H9 (cell line): ENCODE data around the gene ARHGAP26. TPM values are rescaled to one million over a fixed set of nuclear protein-coding genes. Genes with fewer than 3 reads are reported as not detected.

Experiments
- DNase-seq: peaks from one replicate; pipeline ENCODE4 v3.0.0-alpha.2; 2017
- H2AFZ ChIP-seq: one replicate; pipeline ENCODE4 v1.6.1; 2013; ENCODE audit warnings: mild to moderate bottlenecking, low read length, control low read depth, moderate library complexity
- H2AK5ac ChIP-seq: 2 replicates; pipeline ENCODE4 v1.6.1; 2013; ENCODE audit warnings: low read length, control low read depth, mixed read lengths; ENCODE audit not compliant: insufficient read length
- H2BK120ac ChIP-seq: one replicate; pipeline ENCODE4 v1.6.1; 2013; ENCODE audit warnings: low read depth, mild to moderate bottlenecking, low read length, control low read depth, inconsistent platforms; ENCODE audit not compliant: poor library complexity, severe bottlenecking
- H2BK12ac ChIP-seq: 2 replicates; pipeline ENCODE4 v1.6.1; 2013; ENCODE audit warnings: low read length, control low read depth, mixed read lengths, low read depth; ENCODE audit not compliant: insufficient read length
- H2BK15ac ChIP-seq: 2 replicates; pipeline ENCODE4 v1.6.1; 2013; ENCODE audit warnings: low read depth, low read length, control low read depth
- H2BK20ac ChIP-seq: one replicate; pipeline ENCODE4 v1.6.1; 2013; ENCODE audit warnings: low read depth, mild to moderate bottlenecking, low read length, control low read depth, inconsistent platforms; ENCODE audit not compliant: poor library complexity, severe bottlenecking
- H2BK5ac ChIP-seq: 2 replicates; pipeline ENCODE4 v1.6.1; 2013; ENCODE audit warnings: low read length, control low read depth, mixed read lengths; ENCODE audit not compliant: insufficient read length
- H3K14ac ChIP-seq: 2 replicates; pipeline ENCODE4 v1.6.1; 2013; ENCODE audit warnings: low read length, control low read depth; ENCODE audit not compliant: insufficient read depth
- H3K18ac ChIP-seq: 2 replicates; pipeline ENCODE4 v1.6.1; 2013; ENCODE audit warnings: low read depth, mild to moderate bottlenecking, mixed read lengths, low read length, control low read depth; ENCODE audit not compliant: insufficient read length
- H3K23ac ChIP-seq: 2 replicates; pipeline ENCODE4 v1.6.1; 2013; ENCODE audit warnings: low read length, control low read depth, mixed read lengths, low read depth; ENCODE audit not compliant: insufficient read length
- H3K23me2 ChIP-seq: 2 replicates; pipeline ENCODE4 v1.6.1; 2013; ENCODE audit warnings: low read depth, mild to moderate bottlenecking, mixed read lengths, low read length, control low read depth; ENCODE audit not compliant: insufficient read length, poor library complexity, severe bottlenecking
- H3K27ac ChIP-seq: 2 replicates; pipeline ENCODE4 v1.5.1; 2013; ENCODE audit warnings: low read length, control low read depth, mixed read lengths, low read depth; ENCODE audit not compliant: insufficient read length
- H3K27me3 ChIP-seq: 2 replicates; pipeline ENCODE4 v1.6.1; 2013; ENCODE audit warnings: low read length, control low read depth, inconsistent platforms; ENCODE audit not compliant: insufficient read depth
- H3K4ac ChIP-seq: 2 replicates; pipeline ENCODE4 v1.6.1; 2013; ENCODE audit warnings: low read depth, mild to moderate bottlenecking, control low read depth, inconsistent platforms, low read length, moderate library complexity
- H3K4me1 ChIP-seq: 2 replicates; pipeline ENCODE4 v1.6.1; 2013; ENCODE audit warnings: low read length, control low read depth, inconsistent platforms; ENCODE audit not compliant: insufficient read depth
- H3K4me2 ChIP-seq: 2 replicates; pipeline ENCODE4 v1.6.1; 2013; ENCODE audit warnings: low read length, control low read depth, mixed read lengths; ENCODE audit not compliant: insufficient read length, insufficient read depth
- H3K56ac ChIP-seq: 2 replicates; pipeline ENCODE4 v1.6.1; 2013; ENCODE audit warnings: low read depth, mild to moderate bottlenecking, mixed read lengths, low read length, control low read depth; ENCODE audit not compliant: insufficient read length
- H3K79me1 ChIP-seq: 2 replicates; pipeline ENCODE4 v1.6.1; 2013; ENCODE audit warnings: low read depth, mild to moderate bottlenecking, moderate library complexity, low read length, control low read depth, inconsistent platforms; ENCODE audit not compliant: insufficient read depth, poor library complexity, severe bottlenecking
- H3K79me2 ChIP-seq: 2 replicates; pipeline ENCODE4 v1.6.1; 2013; ENCODE audit warnings: low read length, control low read depth, inconsistent platforms; ENCODE audit not compliant: insufficient read depth
- H3K9ac ChIP-seq: 2 replicates; pipeline ENCODE4 v1.6.1; 2013; ENCODE audit warnings: low read length, control low read depth, mixed read lengths; ENCODE audit not compliant: insufficient read length; ENCODE audit errors: extremely low read depth
- H3K9me3 ChIP-seq: one replicate; pipeline ENCODE4 v1.6.1; 2013; ENCODE audit warnings: low read depth, low read length, inconsistent platforms; ENCODE audit not compliant: control insufficient read depth
- H3T11ph ChIP-seq: one replicate; pipeline ENCODE4 v1.6.1; 2013; ENCODE audit warnings: mild to moderate bottlenecking, low read length, control low read depth, inconsistent platforms
- H4K20me1 ChIP-seq: one replicate; pipeline ENCODE4 v1.6.1; 2013; ENCODE audit not compliant: control insufficient read depth, insufficient read length, insufficient read depth
- H4K5ac ChIP-seq: 2 replicates; pipeline ENCODE4 v1.6.1; 2013; ENCODE audit warnings: low read depth, mild to moderate bottlenecking, mixed read lengths, low read length, control low read depth; ENCODE audit not compliant: insufficient read length
- H4K8ac ChIP-seq: replicated peaks from 2 replicates; pipeline ENCODE4 v1.6.1; 2013; ENCODE audit warnings: low read length, control low read depth, mixed read lengths, low read depth; ENCODE audit not compliant: insufficient read length
- H4K91ac ChIP-seq: 2 replicates; pipeline ENCODE4 v1.6.1; 2013; ENCODE audit warnings: low read depth, mild to moderate bottlenecking, moderate library complexity, mixed read lengths, low read length, control low read depth; ENCODE audit not compliant: insufficient read length
- H3K27ac Mint-ChIP-seq, 3 experiments: 2 replicates in 2 of 3; 3 replicates in 1 of 3; pipeline ENCODE4 v1.8.0; 2020 to 2021; ENCODE audit warnings: mixed read lengths in 3 of 3, mild to moderate bottlenecking in 1 of 3, moderate library complexity in 1 of 3
- H3K27me3 Mint-ChIP-seq: 2 replicates; pipeline ENCODE4 v1.8.0; 2021; ENCODE audit warnings: low read depth, mild to moderate bottlenecking, moderate library complexity, mixed read lengths
- H3K36me3 Mint-ChIP-seq, 3 experiments: 2 replicates in 2 of 3; 3 replicates in 1 of 3; pipeline ENCODE4 v1.8.0; 2020 to 2021; ENCODE audit warnings: low read depth in 3 of 3, mixed read lengths in 3 of 3; ENCODE audit not compliant: insufficient read depth in 1 of 3
- H3K4me1 Mint-ChIP-seq, 2 experiments: 2 replicates each; pipeline ENCODE4 v1.8.0; 2020; ENCODE audit warnings: mixed read lengths in 2 of 2
- H3K4me3 Mint-ChIP-seq, 2 experiments: 2 replicates in 1 of 2; 3 replicates in 1 of 2; pipeline ENCODE4 v1.8.0; 2020 to 2021; ENCODE audit warnings: mild to moderate bottlenecking in 2 of 2, mixed read lengths in 2 of 2, moderate library complexity in 1 of 2
- H3K9me3 Mint-ChIP-seq, 2 experiments: 2 replicates in 1 of 2; 3 replicates in 1 of 2; pipeline ENCODE4 v1.8.0; 2020; ENCODE audit warnings: mild to moderate bottlenecking in 2 of 2, mixed read lengths in 2 of 2, moderate library complexity in 1 of 2
- WGBS: extraction: QIAGEN DNeasy Blood & Tissue Kit; methylation state at CpG from one replicate; pipeline ENCODE4 v1.1.7; 2013; ENCODE audit warnings: missing lambda C conversion rate, low lambda C conversion rate, mixed read lengths; ENCODE audit not compliant: insufficient read length; ENCODE audit errors: extremely low coverage; 5-methylcytosine and 5-hydroxymethylcytosine counted together
- total RNA-seq: library from RNA; stranded (reverse); gene quantifications from 2 replicates; pipeline ENCODE4 v1.2.1, GENCODE V29; 2021
- TF ChIP-seq, protein P1 (sequence below): fragments of 200-600 bp; sonication (generic); conservative IDR thresholded peaks from 3 replicates; pipeline ENCODE4 v1.8.0; 2021; ENCODE audit warnings: antibody characterized with exemption, mild to moderate bottlenecking

Gene ARHGAP26
- total RNA-seq, 1 experiment from 2014 or later: 13.8 TPM

DNA sequence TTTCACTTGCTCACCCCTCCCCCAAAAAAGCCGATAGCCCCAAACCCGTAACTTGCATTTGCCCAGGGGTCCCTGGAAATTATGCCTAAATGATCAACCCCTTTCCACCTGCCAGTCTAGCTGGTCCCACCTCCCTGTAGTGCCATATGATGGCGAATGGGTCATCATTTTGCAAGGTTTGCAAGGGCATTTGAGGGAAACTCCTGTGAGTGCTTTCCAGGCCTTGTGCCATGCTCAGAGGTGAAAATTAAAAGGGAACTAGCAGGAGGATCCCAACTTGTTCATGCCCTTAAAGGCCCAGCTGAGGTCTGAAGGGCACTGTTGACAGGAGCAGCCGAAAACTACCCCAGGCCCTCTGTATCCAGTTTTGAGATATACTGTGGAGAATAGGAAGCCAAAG, 440.4 kb downstream of the ARHGAP26 start:
- Histone ChIP-seq H3K23ac (no peak overlapping the region), H3K9me3 (no peaks in the 10 kb centered on the region), H3K4ac (no peak overlapping the region), H3K79me1 (no peaks in the 10 kb centered on the region), H3K18ac (no peak overlapping the region), H3K79me2 (no peaks in the 10 kb centered on the region), H2BK12ac (no peak overlapping the region), H3K27ac (no peak overlapping the region), H3K9ac (no peak overlapping the region), H3K27me3 (no peaks in the 10 kb centered on the region), H4K8ac (no peak overlapping the region), H3K23me2 (no peaks in the 10 kb centered on the region), H4K5ac (no peak overlapping the region), H3K4me2 (no peak overlapping the region), H2BK20ac (no peak overlapping the region), H2BK15ac (no peak overlapping the region), H4K20me1 (no peaks in the 10 kb centered on the region), H3K4me1 (peaks cover 3% of the 10 kb centered on the region; the same call in 1 of the 2 replicates), H2AK5ac (no peak overlapping the region), H3K56ac (no peak overlapping the region), H4K91ac (no peak overlapping the region), H3K14ac (no peak overlapping the region), H3T11ph (no peak overlapping the region), H2BK5ac (no peak overlapping the region), H2BK120ac (no peak overlapping the region), H2AFZ (no peak overlapping the region)
- H3K27me3 Mint-ChIP-seq: no peaks in the 10 kb centered on the region
- H3K27ac Mint-ChIP-seq: peak overlapping the region; percentile 9 to 25 (median 17); a peak in 2 of 7 replicates
- peaks cover 0 to 5% (median 0%) of the 10 kb centered on the region in 3 experiments; a peak in 3 of 7 replicates for H3K36me3 Mint-ChIP-seq
- H3K9me3 Mint-ChIP-seq: no peaks in the 10 kb centered on the region
- WGBS: no CpG with 5 or more reads among the region's 4 CpGs
- peaks cover 49 to 53% of the 10 kb centered on the region in 2 experiments for H3K4me1 Mint-ChIP-seq
- no peak overlapping the region for H3K4me3 Mint-ChIP-seq
- no peak for DNase-seq
- TF ChIP-seq, protein P1, sequence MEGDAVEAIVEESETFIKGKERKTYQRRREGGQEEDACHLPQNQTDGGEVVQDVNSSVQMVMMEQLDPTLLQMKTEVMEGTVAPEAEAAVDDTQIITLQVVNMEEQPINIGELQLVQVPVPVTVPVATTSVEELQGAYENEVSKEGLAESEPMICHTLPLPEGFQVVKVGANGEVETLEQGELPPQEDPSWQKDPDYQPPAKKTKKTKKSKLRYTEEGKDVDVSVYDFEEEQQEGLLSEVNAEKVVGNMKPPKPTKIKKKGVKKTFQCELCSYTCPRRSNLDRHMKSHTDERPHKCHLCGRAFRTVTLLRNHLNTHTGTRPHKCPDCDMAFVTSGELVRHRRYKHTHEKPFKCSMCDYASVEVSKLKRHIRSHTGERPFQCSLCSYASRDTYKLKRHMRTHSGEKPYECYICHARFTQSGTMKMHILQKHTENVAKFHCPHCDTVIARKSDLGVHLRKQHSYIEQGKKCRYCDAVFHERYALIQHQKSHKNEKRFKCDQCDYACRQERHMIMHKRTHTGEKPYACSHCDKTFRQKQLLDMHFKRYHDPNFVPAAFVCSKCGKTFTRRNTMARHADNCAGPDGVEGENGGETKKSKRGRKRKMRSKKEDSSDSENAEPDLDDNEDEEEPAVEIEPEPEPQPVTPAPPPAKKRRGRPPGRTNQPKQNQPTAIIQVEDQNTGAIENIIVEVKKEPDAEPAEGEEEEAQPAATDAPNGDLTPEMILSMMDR: no peak
